ENCODE measurements around the gene CYP2C18. TPM values are rescaled to one million over a fixed set of nuclear protein-coding genes. Genes with fewer than 3 reads are reported as not detected.

Gene CYP2C18
- total RNA-seq, 1 experiment from 2014 or later, result not detected

GRCh38 chr10:94673614-94674321, 9.8 kb upstream of the CYP2C18 start:
- DNase-seq (ENCODE audit: low spot score), result no peak
- Histone ChIP-seq H3K9me3 (ENCODE audit: low read depth, low read length, poor library complexity, severe bottlenecking) (no peaks in the 10 kb centered on the region), H3K27me3 (replicated peaks; ENCODE audit: insufficient read depth, low read depth, low read length, poor library complexity) (no peaks in the 10 kb centered on the region), H3K36me3 (ENCODE audit: insufficient read depth, low read length, poor library complexity, severe bottlenecking) (no peaks in the 10 kb centered on the region), H3K27ac (ENCODE audit: low read depth, low read length, poor library complexity, severe bottlenecking) (no peak overlapping the region), H3K4me3 (ENCODE audit: low read depth, low read length, poor library complexity, severe bottlenecking) (no peak overlapping the region), H3K4me1 (ENCODE audit: insufficient read depth, low read length, poor library complexity, severe bottlenecking) (no peaks in the 10 kb centered on the region)
- no peak for TF ChIP-seq CTCF (conservative IDR thresholded peaks at IDR 0.05; ENCODE audit: low read depth, low read length)
- no peak for TF ChIP-seq EZH2 (IDR thresholded peaks at IDR 0.05; ENCODE audit: borderline replicate concordance, low read depth, low read length, poor library complexity, severe bottlenecking)
- ChIA-PET CTCF (no interaction called here), POLR2A (ENCODE audit: low non-redundant PET) (no interaction called here)
- intact Hi-C loops (cut with micrococcal nuclease; ENCODE audit: unreplicated experiment), result no loop called here
- BruUV-seq (replicated peaks), result no TSS peak

DNA sequence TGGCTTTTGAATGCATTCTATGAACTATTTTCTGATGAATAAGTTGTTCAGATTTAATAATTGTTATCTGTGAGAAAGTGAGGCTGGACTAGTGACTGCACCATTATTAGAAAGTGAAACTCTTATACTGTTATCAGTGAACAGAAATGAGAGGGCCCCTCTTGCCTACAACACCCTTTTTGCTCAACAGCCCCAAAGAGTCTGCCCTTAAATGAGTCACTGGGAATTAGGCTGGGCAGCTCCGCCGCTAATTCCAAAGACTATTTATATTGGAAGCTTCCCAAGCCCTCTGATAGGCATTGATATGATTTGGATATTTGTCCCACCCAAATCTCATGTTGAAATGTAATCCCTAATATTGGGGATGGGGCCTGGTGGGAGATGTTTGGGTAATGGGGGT, 7.0 kb upstream of the CYP2C18 start:
- Histone ChIP-seq H3K4me1 (ENCODE audit: insufficient read depth, low read length, poor library complexity, severe bottlenecking) (no peaks in the 10 kb centered on the region), H3K4me3 (ENCODE audit: low read depth, low read length, poor library complexity, severe bottlenecking) (no peak overlapping the region), H3K36me3 (ENCODE audit: insufficient read depth, low read length, poor library complexity, severe bottlenecking) (no peaks in the 10 kb centered on the region), H3K27me3 (replicated peaks; ENCODE audit: insufficient read depth, low read depth, low read length, poor library complexity) (no peaks in the 10 kb centered on the region), H3K27ac (ENCODE audit: low read depth, low read length, poor library complexity, severe bottlenecking) (no peak overlapping the region), H3K9me3 (ENCODE audit: low read depth, low read length, poor library complexity, severe bottlenecking) (no peaks in the 10 kb centered on the region)
- TF ChIP-seq EZH2 (IDR thresholded peaks at IDR 0.05; ENCODE audit: borderline replicate concordance, low read depth, low read length, poor library complexity, severe bottlenecking) (no peak), CTCF (conservative IDR thresholded peaks at IDR 0.05; ENCODE audit: low read depth, low read length) (no peak)
- CTCF ChIA-PET, result no interaction called here
- DNase-seq (ENCODE audit: low spot score), result no peak
- intact Hi-C loops (cut with micrococcal nuclease; ENCODE audit: unreplicated experiment), result no loop called here
- POLR2A ChIA-PET (ENCODE audit: low non-redundant PET), result no interaction called here
- no TSS peak for BruUV-seq (replicated peaks)

DNA sequence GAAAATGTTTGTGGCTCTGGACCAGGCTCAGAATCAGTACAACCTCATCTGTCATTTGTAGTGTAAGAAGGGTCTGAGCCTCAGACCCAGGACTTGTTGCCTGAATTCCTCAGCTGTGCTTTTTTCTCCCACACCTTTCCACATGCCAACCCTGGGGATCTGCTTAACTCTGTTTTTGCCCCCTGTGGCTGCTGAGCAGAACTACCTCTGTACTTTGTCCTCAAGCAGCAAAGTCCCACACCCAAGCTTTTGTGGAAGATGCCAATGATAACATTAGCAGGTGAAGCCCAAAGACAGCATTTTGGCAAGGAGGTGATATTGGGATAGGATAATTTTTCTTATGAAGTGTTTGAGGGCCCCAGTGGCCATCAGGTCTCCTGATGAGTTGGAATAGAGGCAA, 5.8 kb upstream of the CYP2C18 start:
- no peaks in the 10 kb centered on the region for H3K4me1 ChIP-seq (ENCODE audit: insufficient read depth, low read length, poor library complexity, severe bottlenecking)
- no peaks in the 10 kb centered on the region for H3K36me3 ChIP-seq (ENCODE audit: insufficient read depth, low read length, poor library complexity, severe bottlenecking)
- no peaks in the 10 kb centered on the region for H3K27me3 ChIP-seq (replicated peaks; ENCODE audit: insufficient read depth, low read depth, low read length, poor library complexity)
- ChIA-PET POLR2A (ENCODE audit: low non-redundant PET) (no interaction called here), CTCF (no interaction called here)
- no TSS peak for BruUV-seq (replicated peaks)
- no peaks in the 10 kb centered on the region for H3K9me3 ChIP-seq (ENCODE audit: low read depth, low read length, poor library complexity, severe bottlenecking)
- TF ChIP-seq CTCF (conservative IDR thresholded peaks at IDR 0.05; ENCODE audit: low read depth, low read length) (no peak), EZH2 (IDR thresholded peaks at IDR 0.05; ENCODE audit: borderline replicate concordance, low read depth, low read length, poor library complexity, severe bottlenecking) (no peak)
- intact Hi-C loops (cut with micrococcal nuclease; ENCODE audit: unreplicated experiment), result no loop called here
- no peak overlapping the region for H3K27ac ChIP-seq (ENCODE audit: low read depth, low read length, poor library complexity, severe bottlenecking)
- DNase-seq (ENCODE audit: low spot score), result peak; percentile 3
- no peak overlapping the region for H3K4me3 ChIP-seq (ENCODE audit: low read depth, low read length, poor library complexity, severe bottlenecking)

Measured in A673 (cell line).